ENCODE data around the gene FDXACB1.

DNA sequence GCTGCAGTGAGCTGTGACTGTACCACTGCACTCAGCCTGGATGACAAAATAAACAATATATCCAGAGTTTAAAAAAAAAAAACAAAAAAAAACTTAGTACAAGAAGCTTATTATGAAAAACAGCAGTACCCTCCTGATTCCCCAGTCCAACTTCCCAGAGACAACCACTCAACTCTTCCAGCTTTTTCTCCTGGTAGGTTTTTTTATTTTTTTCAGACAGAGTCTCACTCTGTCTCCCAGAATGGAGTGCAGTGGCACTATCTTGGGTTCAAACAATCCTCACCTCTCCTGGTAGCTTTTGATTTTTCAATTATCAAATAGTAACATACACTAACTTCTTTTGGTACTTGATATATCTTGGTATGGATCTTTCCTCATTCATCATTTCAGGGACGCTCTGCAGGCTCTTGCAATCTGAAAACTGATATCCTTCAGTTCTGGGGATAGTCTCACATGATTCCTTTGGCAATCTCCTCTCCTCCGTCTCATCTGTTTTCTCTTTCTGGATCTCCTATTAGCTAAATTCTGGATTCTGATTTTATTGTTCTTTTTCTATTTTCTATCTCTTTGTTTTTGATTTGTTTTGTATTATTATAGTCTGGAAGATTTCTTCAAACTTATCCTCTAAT lies 52.5 kb downstream of the FDXACB1 start:
- no peak for TF ChIP-seq POLR2A (IDR thresholded peaks at IDR 0.05)
- TF ChIP-seq, protein P1, sequence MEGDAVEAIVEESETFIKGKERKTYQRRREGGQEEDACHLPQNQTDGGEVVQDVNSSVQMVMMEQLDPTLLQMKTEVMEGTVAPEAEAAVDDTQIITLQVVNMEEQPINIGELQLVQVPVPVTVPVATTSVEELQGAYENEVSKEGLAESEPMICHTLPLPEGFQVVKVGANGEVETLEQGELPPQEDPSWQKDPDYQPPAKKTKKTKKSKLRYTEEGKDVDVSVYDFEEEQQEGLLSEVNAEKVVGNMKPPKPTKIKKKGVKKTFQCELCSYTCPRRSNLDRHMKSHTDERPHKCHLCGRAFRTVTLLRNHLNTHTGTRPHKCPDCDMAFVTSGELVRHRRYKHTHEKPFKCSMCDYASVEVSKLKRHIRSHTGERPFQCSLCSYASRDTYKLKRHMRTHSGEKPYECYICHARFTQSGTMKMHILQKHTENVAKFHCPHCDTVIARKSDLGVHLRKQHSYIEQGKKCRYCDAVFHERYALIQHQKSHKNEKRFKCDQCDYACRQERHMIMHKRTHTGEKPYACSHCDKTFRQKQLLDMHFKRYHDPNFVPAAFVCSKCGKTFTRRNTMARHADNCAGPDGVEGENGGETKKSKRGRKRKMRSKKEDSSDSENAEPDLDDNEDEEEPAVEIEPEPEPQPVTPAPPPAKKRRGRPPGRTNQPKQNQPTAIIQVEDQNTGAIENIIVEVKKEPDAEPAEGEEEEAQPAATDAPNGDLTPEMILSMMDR (IDR thresholded peaks at IDR 0.05), result no peak
